A673 (cell line): Measurements from ENCODE around the gene DNTT. TPM values are rescaled to one million over a fixed set of nuclear protein-coding genes. Genes with fewer than 3 reads are reported as not detected.

Source experiments
- BruUV-seq: library from RNA; stranded (reverse); fragments of 400-500 nt; replicated peaks from 2 replicates; lab custom pipeline; 2021; lab: Mats Ljungman, UMichigan
- CTCF ChIA-PET: fragments of 300-600 bp; sonication (Branson Sonifier 250); formaldehyde crosslinking; loops from one replicate; lab custom pipeline; 2022; ENCODE audit warnings: antibody characterized with exemption; lab: Charles Lee
- POLR2A ChIA-PET: fragments of 300-600 bp; sonication (Branson Sonifier 250); formaldehyde crosslinking; loops from one replicate; lab custom pipeline; 2022; ENCODE audit warnings: antibody characterized with exemption; ENCODE audit not compliant: low non-redundant PET; lab: Charles Lee
- DNase-seq: peaks from one replicate; pipeline ENCODE4 v3.0.0-alpha.2; 2015; ENCODE audit warnings: low spot score
- H3K27ac ChIP-seq: fragments of 200-600 bp; sonication (generic); 2 replicates; pipeline ENCODE4 v1.5.1; 2016; ENCODE audit warnings: mixed run types, low read depth, mild to moderate bottlenecking, mixed read lengths, antibody characterized with exemption, low read length; ENCODE audit not compliant: poor library complexity, severe bottlenecking
- H3K27me3 ChIP-seq: fragments of 200-600 bp; sonication (generic); replicated peaks from 2 replicates; pipeline ENCODE4 v1.6.1; 2017; ENCODE audit warnings: mixed run types, low read depth, mild to moderate bottlenecking, mixed read lengths, antibody characterized with exemption, low read length; ENCODE audit not compliant: insufficient read depth, poor library complexity
- H3K36me3 ChIP-seq: fragments of 200-600 bp; sonication (generic); 2 replicates; pipeline ENCODE4 v1.6.1; 2016; ENCODE audit warnings: mixed run types, mild to moderate bottlenecking, mixed read lengths, antibody characterized with exemption, low read length; ENCODE audit not compliant: insufficient read depth, poor library complexity, severe bottlenecking
- H3K4me1 ChIP-seq: fragments of 200-600 bp; sonication (generic); 2 replicates; pipeline ENCODE4 v1.6.1; 2017; ENCODE audit warnings: mixed run types, mild to moderate bottlenecking, mixed read lengths, antibody characterized with exemption, low read length; ENCODE audit not compliant: insufficient read depth, poor library complexity, severe bottlenecking
- H3K4me3 ChIP-seq: fragments of 200-600 bp; sonication (generic); 2 replicates; pipeline ENCODE4 v1.5.1; 2016; ENCODE audit warnings: low read depth, mixed run types, mild to moderate bottlenecking, mixed read lengths, low read length; ENCODE audit not compliant: poor library complexity, severe bottlenecking
- H3K9me3 ChIP-seq: fragments of 200-600 bp; sonication (generic); 2 replicates; pipeline ENCODE4 v1.6.1; 2016; ENCODE audit warnings: mixed run types, low read depth, mild to moderate bottlenecking, mixed read lengths, antibody characterized with exemption, low read length; ENCODE audit not compliant: poor library complexity, severe bottlenecking
- EZH2 ChIP-seq: fragments of 200-600 bp; sonication (generic); IDR thresholded peaks from 2 replicates; pipeline ENCODE4 v1.6.1; 2017; ENCODE audit warnings: borderline replicate concordance, low read depth, mild to moderate bottlenecking, mixed read lengths, antibody characterized with exemption, low read length; ENCODE audit not compliant: poor library complexity, severe bottlenecking
- intact Hi-C: fragments of 100-400 bp; cut with micrococcal nuclease; formaldehyde crosslinking; loops from one replicate; pipeline ENCODE4 v1.10.0; 2022; ENCODE audit not compliant: unreplicated experiment
- total RNA-seq: library from RNA; stranded (reverse); gene quantifications from 2 replicates; pipeline ENCODE4 v1.2.3, GENCODE V29; 2021
- TF ChIP-seq, protein P1 (sequence below): fragments of 300-800, 200-600 bp; sonication (generic); conservative IDR thresholded peaks from 2 replicates; pipeline ENCODE4 v1.5.1; 2017; ENCODE audit warnings: low read depth, mild to moderate bottlenecking, antibody characterized with exemption, low read length, moderate library complexity, mixed read lengths

DNTT gene
- total RNA-seq, 1 experiment from 2014 or later, result not detected

DNA sequence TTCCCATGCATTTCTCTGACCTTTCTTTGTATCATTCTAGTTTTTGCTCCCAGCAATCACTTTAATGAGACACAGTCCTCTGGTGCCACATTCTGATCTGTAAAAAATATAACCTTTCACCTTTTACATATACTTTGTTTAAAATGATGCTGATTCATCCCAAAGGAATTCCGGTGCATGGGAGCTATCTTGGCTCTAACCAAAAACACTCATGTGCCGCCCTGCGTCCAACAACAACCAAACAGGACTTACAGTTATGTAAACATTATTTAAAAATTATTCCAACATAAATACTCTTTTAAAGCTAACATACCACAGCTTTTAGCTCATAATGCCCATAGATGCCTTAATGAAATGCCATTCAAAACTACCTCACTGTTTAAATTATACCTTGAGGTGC is 62.3 kb downstream of the DNTT start:
- TF ChIP-seq, protein P1, sequence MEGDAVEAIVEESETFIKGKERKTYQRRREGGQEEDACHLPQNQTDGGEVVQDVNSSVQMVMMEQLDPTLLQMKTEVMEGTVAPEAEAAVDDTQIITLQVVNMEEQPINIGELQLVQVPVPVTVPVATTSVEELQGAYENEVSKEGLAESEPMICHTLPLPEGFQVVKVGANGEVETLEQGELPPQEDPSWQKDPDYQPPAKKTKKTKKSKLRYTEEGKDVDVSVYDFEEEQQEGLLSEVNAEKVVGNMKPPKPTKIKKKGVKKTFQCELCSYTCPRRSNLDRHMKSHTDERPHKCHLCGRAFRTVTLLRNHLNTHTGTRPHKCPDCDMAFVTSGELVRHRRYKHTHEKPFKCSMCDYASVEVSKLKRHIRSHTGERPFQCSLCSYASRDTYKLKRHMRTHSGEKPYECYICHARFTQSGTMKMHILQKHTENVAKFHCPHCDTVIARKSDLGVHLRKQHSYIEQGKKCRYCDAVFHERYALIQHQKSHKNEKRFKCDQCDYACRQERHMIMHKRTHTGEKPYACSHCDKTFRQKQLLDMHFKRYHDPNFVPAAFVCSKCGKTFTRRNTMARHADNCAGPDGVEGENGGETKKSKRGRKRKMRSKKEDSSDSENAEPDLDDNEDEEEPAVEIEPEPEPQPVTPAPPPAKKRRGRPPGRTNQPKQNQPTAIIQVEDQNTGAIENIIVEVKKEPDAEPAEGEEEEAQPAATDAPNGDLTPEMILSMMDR, result no peak
- TF ChIP-seq EZH2, result no peak
- H3K27me3 ChIP-seq, result peaks cover 10% of the 10 kb centered on the region
- ChIA-PET CTCF (no interaction called here), POLR2A (no interaction called here)
- no peaks in the 10 kb centered on the region for H3K9me3 ChIP-seq
- DNase-seq, result no peak
- no TSS peak for BruUV-seq
- intact Hi-C loops, result no loop called here
- H3K27ac ChIP-seq, result no peak overlapping the region
- no peaks in the 10 kb centered on the region for H3K4me1 ChIP-seq
- no peak overlapping the region for H3K4me3 ChIP-seq
- no peaks in the 10 kb centered on the region for H3K36me3 ChIP-seq

- CTCF ChIA-PET, result no interaction called here
- no peaks in the 10 kb centered on the region for H3K36me3 ChIP-seq
- no peaks in the 10 kb centered on the region for H3K4me1 ChIP-seq
- POLR2A ChIA-PET, result no interaction called here
- no peak overlapping the region for H3K4me3 ChIP-seq
- no peaks in the 10 kb centered on the region for H3K9me3 ChIP-seq
- intact Hi-C loops, result no loop called here
- BruUV-seq, result no TSS peak
- peaks cover 5% of the 10 kb centered on the region for H3K27me3 ChIP-seq
- no peak for DNase-seq
- TF ChIP-seq, protein P1, result no peak
- TF ChIP-seq EZH2, result no peak
- H3K27ac ChIP-seq, result no peak overlapping the region
These were observed 63.2 kb downstream of the DNTT start for GRCh38 chr10:96367470-96367869.

DNA sequence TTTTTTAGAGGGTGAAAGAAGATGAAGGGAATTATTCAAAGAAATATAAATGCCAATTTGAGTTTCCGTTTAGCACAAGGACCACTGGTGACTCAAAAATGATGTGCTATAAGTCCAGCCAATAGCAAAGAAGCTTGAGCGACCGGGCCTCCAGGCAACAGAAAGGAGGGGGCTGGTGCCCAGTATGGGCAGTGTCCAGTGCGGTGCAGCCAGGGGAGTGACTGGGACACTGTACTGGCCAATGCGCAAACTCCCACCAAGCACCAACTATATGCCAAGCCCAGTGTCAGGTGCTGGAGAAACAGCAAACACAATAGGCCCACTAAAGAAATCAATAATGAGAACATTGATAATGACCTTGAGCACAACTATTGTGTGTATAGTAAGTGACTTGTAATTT is 64.7 kb downstream of the DNTT start:
- H3K4me3 ChIP-seq, result no peak overlapping the region
- TF ChIP-seq EZH2, result no peak
- TF ChIP-seq, protein P1, result no peak
- BruUV-seq, result no TSS peak
- no peaks in the 10 kb centered on the region for H3K27me3 ChIP-seq
- ChIA-PET POLR2A (no interaction called here), CTCF (no interaction called here)
- no peaks in the 10 kb centered on the region for H3K36me3 ChIP-seq
- intact Hi-C loops, result no loop called here
- no peaks in the 10 kb centered on the region for H3K9me3 ChIP-seq
- no peak overlapping the region for H3K27ac ChIP-seq
- DNase-seq, result no peak
- no peaks in the 10 kb centered on the region for H3K4me1 ChIP-seq
